NCI-H1048 (cell line): ENCODE data around the gene ABHD12B.

ENCODE experiments used
- DNase-seq: peaks from one replicate; lab custom pipeline; 2025; lab: John Stamatoyannopoulos, UW

Gene ABHD12B

DNA sequence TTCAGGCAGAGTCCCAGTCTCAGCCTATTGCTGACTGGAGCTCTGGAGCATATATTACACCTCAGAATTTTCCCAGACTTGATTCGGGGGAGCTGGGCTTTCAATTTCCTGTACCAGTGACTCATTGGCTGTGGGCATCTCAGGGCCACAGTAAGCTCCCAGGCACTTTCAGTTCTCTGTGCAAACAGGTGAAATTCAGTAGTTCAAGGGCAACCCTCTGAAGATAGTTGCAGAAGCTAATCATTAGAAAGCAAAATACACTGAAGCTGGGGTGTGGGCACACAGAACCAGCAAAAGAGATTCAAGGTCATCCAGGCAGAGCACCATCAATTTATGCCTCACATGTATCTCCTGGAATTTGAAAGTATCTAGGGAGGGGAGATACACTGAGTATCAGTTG is 32.8 kb upstream of the ABHD12B start:
- DNase-seq, result no peak

DNA sequence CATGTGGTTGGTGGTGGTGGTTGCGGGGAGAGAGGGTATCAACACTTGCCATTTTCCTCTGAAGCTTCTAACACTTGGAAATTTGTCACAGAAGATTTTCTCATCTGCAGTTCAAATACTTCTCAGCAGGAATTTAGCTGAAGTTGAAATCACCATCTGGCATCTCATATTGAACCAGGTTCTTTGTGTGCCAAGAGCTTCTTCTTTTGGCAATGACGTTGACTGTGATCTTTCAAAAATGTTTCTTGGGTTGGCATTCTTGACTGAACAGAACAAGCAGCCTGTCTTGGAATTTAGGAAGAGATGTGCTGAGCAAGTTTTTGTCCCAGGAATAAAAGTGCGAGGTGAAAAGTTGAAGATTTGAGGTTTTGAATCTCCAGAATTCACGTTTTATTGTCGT is 32.2 kb upstream of the ABHD12B start:
- no peak for DNase-seq

DNA sequence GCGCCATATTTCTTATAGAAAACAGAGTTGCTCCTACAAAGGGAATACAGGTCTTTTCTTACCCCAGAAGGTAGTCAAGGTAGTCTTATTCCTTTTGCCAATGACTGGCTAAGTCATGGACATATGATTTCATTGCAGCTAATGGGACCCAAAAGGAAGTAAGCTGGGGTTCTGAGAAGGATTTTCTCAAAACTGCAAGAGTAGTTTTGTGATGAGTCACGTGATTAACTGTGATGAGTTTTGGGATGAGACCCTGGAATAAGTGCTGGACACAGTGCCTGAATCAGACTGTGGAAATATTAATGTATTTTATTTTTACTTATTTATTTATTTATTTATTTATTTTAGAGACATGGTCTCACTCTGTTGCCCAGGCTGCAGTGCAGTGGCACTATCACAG is 27.5 kb upstream of the ABHD12B start:
- no peak for DNase-seq

DNA sequence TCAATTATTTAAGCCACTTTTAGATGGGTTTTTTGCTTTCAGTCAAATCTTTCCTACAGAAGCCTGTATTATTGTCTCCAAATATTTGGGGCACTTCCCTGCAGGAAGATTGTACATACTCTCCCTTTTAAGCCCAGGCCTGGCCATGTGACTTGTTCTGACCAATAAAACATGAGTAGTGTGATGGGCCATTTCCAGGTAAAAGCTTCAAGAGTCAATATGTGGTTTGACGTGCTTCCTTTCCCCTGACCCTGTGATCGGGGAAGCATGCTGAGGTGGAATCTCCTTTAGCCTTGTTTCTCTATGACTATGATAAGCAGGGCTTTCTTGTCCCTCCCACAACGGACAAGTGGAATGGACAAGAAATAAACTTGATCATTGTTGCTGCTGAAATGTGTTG is 26.7 kb upstream of the ABHD12B start:
- DNase-seq, result no peak

DNA sequence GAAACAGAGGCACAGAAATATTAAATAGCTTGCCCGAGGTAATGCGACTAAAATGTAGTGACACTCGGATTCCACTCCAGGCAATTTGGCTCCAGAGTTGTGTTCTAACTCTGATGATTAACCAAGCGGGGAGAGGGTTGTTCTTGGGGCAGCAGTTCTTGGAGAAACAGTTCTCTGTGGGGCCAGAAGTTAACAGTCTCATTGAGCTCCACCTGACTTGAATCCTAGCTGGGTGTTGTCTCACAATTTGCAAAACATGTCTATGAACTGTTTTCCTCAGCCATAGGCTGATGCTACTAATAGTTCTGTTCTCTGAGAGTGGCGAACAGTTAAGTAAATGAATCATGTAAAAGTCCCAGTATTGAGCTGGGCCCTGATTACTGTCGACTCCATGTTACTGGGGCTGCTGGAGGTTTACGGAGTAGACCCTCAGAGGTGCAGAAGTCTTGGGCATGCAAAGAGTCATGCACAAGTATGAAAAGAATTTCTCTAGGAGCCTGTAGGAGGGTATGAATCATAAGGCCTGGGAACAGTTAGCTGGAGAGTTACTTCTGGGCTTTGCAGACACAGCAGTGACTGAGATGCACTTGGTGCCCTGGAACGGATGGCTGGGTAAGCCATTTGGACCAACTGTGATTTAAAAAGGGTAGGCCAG is 25.5 kb upstream of the ABHD12B start:
- DNase-seq, result no peak

DNA sequence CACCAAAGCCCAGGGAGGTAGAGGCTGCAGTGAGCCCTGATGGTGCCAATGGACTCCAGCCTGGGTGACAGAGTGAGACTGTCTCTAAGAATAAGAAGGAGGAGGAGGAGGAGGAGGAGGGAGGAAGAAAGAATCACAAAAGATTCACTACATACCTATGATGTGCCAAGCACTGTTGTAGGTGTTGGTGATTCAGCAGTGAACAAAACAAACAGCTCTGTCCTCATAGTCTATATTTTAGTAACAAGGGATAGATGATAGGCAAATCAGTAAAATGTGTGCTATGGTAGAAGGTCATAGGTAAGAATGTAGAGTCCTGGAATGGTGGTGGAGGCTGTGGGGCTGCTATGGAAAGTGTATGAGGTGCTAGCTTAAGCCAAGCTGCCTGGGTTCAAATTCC is 18.0 kb upstream of the ABHD12B start:
- no peak for DNase-seq

DNA sequence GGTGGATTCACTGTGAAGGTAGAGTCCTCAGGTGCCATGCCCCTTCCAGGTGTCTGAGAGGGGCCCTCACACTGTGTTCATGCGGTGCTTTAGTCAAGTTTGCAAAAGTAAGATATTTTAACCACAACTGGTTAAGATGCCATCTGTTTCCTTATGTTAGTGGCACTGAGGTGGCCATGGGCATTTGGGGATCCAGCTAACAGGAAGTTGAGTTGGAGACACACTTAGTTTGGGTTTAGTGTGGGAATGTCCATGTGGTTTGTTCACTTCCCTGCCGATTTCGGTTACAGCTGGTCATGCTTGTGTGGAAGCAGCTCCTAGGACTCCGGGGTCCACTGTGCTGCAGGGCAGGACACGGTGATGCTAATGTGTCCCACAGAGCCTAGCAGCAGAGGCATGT is 17.3 kb upstream of the ABHD12B start:
- DNase-seq, result no peak

DNA sequence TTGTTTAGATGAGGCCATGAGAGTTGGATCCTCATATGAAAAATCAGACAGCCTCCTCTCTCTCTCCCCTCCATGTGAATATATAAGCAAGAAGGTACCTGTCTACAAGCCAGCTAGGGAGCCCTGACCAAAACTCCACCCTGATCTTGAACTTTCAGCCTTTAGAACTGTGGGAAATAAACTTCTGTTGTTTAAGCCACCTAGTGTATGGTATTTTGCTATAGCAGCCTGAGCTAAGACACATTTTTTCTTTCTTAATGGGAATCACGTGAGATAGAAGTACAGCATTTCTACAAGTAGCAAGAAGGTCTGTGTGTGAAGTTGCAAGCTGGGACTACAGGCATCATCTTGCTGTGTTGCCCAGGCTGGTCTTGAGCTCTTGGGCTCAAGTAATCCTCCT is 16.3 kb upstream of the ABHD12B start:
- no peak for DNase-seq

DNA sequence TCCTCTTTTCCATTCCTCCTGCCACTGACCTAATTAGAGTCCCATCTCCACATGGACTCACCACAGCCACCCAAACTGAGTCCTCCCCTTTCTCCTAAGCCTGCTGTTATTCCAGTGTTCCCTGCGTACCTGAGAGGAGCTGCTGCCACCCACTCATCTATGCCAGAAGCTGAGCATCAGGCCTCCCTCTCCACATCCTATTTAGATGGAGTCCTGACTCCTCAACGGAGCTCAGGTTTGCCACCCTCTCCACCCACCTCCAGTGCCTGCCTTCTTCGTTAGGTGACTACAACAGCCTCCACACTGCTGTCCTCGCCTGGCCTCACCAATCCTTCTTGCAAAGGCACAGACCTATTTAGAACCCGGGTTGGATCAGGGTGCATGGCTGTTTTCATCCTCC is 15.2 kb upstream of the ABHD12B start:
- no peak for DNase-seq

DNA sequence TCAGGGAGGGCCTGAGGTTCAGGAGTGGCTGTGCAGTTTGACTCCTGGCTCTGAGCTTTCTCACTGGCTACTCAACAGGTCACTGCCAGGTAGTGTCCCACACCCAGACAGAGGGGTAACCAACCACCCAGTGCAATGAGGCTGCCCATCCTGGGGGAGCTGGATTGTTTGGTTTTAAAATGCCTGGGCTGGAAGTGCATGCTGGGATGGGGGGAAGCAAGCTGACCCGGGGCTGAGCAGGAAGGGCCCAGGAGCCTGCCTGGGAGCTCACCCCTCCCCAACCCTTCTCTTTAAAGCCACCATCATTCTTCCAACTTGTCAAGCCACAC is 12.6 kb upstream of the ABHD12B start:
- DNase-seq, result no peak

DNA sequence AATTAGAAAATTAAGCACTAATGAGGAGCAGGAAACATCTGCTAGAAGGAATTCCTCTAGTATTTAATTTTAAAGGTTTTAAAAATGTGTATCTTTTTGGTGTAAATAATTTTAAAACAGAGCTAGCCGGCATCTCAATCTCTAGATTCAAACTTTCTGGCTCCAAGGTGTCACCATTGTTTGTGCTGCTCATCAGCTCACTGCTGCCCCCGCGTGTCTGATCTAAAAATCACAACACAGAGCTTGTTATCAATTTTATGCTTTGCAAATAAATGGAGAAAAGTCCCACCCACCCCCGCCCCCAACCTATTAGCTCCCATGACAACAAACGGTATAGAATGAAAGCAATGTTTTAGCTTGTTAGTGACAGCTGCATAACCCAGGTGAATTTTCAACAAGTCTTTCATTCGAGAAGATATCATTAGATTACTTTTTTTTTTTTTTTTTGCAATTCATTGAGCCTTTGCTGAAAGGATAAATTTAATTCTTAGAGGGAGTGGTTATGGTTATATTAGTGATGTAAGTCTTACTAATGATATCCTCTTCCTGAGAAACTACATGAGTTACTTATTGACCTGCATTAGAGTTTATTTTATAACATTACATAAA is 11.3 kb upstream of the ABHD12B start:
- peak; percentile 68 for DNase-seq

DNA sequence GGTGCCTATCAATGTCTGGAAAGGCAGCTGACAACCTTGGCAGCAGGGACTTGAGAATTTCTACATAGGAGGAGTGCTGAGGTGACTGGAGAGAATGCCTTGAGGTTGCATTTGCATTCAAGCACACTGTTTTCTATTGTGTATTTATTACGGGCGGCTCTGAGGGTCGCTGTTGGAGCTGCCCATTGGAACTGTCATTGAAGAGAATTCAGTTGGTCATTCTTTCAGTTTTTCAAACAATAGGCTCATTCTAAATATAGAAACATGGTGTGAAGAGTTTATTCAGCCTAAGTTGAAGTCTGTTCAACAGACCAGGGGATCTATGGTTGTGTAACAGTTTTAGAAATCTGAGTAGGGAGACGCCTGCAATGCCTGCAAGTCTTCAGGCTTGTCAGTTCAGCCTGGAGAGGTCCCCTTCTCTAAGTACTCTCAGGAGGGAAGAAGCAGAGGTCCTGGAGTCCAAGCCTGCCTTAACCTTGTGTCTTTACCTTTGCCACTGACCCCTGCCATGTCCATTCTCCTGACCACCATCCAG is 9.8 kb upstream of the ABHD12B start:
- DNase-seq, result no peak

DNA sequence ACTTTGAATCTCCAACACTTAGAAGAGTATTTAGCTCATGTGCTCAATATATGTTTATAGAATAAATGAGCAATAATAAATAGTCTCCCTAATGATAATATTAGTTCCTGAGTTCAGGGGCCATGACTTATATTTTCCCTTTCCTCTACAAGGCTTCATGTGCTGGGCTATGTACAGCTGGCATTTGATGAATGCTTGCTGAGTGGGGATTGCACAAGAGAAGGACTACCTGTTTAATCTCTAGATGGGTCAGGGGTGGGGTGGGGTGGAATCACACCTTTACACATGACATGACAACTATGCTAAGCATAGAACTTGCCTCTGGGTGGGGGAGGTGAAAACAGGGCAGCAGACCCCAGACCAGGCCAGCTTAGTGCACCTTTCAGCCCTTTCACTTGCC is 7.6 kb upstream of the ABHD12B start:
- DNase-seq, result no peak

DNA sequence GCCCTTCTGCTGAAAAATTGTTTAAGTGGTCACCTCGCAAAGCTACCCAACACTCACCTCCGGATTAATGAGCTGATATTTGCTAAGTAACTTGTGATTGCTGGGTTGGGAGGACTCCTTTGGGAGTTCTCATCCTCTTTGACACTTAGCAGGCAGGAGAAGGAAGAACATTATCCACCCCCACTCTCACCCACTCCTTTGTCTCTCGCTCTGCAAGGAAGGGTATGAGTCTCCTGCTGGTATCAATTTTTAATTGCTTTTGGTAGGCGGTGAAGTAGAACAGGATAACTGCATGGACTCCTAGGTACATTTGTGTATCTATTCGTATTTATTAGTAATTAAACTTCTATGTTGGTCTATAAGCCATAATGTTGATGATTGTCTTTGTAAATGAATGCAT is 6.9 kb upstream of the ABHD12B start:
- DNase-seq, result no peak

DNA sequence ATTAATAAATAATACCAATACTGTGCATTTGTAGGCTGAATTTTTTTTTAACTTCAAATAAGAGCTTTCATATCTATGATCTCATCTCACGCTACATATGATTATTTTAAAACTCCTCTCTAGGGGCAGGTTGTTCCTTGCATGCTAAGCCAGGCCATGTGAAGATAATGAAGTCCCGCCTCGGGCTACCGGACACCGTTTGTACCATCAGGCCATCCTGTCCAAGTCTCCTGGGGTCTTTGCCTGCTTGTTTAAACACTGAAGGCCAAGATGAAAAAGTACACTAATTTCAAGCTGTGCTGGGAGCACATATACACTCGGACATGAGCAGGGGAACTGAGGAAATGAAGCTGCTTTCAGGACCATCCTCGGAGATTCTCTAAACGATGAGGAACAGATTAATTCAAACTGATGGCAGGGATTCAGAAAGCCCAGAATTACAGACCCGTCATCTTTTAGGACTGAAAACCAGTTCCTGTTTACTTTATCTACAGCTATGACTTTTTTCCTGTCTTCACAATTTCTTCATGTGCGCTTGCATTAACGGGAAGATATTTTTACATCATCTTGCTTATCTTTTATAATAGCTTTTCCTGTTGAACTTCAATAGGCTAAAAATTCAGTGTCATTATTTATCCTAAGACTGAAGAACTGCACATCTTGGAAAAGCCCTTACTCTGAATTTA is 6.3 kb upstream of the ABHD12B start:
- no peak for DNase-seq

DNA sequence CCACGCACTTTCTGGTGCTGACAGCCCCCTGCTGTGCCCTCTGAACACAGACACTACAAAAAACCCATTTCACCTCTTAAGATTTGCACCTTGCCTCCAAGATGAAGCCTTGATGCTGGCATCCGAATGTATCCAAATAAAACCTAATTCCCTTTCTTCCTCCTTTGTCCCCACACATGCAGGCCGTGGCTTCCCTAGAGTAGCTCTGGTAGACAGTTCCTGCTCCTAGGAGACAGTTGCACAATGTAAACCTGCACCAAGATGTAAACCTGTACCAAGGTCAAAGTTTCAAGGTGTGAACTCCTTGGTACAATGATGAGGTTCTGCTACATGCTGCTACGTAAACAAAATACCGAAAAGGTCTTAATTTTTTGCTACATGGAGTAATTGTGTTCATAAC is 625 bp upstream of the ABHD12B start:
- DNase-seq, result no peak

DNA sequence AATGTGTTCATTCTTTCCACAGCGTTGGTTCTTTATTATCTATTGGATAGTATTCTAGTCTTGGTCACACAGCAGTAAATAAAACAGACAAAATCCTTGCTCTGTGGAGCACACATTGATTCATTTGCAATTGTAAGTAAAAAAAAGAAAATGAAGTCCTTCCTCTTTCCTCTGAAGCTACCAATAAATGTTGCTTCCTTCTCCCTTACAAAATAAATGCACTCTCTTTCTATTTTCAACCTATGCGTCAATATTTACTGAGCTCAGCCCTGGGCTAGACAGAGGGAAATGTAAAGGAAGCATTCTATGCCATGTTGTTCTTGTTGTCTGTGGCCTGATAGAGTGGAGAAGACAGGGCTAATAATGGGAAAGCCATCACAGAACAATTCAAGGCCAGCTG is 2.9 kb downstream of the ABHD12B start:
- DNase-seq, result no peak

DNA sequence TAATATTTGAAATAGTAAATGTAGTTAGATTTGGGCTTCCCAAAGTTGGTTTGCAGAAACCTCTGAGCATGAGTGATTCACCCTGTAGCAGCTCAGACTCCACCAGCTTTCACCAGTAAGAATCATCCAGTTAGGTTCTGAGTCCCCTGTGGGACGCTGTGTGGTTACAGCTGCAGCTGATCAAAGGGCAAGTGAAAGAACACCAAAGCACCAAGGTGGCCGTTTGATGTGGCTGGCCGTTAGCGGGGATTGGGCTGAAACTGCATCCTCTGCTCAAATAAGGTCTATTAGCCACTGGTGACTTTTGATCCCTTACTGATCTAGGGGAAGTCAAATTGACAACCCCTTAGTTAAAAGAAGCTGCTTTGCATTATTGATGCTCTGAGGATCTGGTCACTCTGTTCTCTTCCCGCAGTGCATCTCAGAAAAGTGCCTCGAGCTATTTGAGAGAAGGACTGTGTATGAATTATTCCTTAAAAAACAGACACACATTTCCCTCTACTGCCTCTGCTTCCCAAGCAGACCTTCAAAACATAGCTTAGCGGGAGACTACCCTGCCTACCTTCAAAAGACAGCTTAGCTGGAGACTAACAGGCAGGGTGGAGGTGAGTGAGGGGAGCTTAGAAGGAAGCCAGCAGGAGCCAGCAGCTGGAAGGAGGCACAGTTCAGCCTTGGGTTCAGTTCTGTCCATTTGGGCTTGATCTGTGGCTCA is 3.7 kb downstream of the ABHD12B start:
- no peak for DNase-seq

DNA sequence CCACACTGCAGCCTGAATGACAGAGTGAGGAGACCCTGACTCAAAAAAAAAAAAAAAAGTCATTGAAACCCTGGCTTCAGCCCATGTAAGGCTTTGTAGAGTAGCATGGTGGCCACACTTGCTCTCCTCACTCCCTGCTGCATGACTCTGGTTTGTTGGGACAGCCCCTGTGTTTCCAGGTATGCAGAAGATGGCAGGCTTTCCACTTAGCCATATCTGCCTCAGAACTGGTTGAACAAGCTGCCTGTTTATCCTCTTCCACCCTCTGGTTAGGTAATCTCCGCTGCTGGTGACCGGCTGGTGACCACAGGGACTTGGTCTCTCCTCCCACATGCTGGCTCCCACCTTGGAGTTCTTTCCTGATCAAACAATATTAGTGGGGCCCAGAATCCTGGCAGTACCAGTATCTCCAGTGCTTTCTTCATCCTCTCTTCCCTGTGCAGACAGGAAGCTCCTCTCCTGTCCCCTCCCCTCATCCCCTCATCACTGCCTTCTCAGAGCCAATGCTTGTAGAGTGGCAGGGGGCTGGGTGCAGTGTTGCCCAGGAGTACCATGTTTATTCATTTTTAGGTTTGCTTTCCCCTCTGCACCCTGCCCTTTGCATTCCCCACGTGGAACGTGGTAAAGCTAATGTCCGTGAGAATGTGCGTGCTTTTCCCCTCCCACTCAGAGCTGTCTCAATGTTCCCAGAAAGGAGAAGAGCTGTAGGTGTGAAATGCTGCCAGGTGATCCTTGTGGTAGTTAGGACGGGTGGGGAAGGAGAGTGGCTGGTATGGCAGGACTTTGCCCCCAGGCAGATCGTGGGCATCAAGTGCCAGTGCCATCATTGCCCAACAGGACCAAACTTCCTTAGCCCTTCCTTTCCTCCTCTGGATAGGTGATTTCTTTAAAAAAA is 11.3 kb downstream of the ABHD12B start:
- no peak for DNase-seq

DNA sequence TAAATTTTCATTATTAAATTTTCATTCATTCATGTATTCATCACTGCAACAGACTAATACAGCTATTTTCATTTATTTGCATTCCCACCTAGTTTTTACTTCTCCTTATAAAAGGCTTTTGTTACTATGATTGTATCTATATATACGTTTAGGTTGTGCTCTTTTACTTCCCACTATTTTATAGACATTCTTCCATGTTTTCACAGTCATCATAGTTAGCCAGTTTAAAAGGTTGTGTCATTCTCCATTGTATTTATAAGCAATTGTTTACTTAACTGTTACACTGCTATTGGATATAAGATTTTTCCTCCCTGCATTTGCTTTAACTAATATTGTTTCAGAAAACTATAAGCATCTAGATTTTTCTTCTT is 12.0 kb downstream of the ABHD12B start:
- DNase-seq, result no peak

DNA sequence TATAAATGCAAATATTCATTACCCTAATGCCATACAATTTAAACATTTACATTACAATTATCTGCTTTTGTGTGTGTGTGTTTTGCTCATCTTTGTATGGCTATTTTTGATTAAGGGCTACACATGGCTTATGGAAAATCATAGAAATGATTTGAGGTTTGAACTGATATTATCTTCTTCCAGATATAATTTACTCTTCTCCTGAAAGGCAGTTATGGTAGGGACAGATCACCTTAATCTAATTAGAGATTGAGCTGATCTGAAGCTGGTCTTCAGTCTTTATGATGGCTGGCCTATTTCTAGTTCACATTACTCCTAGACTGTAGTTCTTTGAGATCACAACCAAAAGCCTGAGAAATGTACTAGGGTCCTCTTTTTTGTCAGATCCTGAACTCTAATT is 15.6 kb downstream of the ABHD12B start:
- DNase-seq, result no peak

DNA sequence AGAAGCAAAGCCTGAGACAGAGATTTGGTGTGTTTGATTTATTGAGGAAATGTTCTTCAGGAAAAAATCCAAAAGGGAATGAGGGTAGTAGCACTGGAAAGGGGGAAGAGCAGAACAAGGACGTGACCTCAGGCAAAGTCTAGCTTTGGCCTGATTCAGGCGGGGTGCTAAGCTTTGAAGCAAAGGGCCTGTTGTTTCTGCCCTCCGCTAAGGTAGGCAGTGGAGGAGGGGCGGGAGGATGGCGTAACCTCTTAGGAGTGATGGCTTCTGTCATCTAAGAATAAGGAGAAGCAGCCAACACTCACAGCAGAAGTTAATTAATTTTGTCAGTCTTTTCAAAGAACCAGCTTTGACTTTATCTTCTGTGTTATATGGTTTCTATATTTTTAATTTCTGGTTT is 20.4 kb downstream of the ABHD12B start:
- DNase-seq, result no peak
